ENCODE results near the gene APBB3.

The APBB3 gene

GRCh38 chr5:140574165-140574564 is 9.8 kb upstream of the APBB3 start:
- no peak for DNase-seq

- DNase-seq, result no peak
Measured at GRCh38 chr5:140573683-140574082, 9.3 kb upstream of the APBB3 start.

GRCh38 chr5:140571105-140571504 is 6.7 kb upstream of the APBB3 start:
- DNase-seq, result no peak

GRCh38 chr5:140570488-140570887 is 6.1 kb upstream of the APBB3 start:
- no peak for DNase-seq

- no peak for DNase-seq
Measured at GRCh38 chr5:140570058-140570457, 5.7 kb upstream of the APBB3 start.

- no peak for DNase-seq
Measured at GRCh38 chr5:140569197-140569596, 4.8 kb upstream of the APBB3 start.

- DNase-seq, result no peak
Measured at GRCh38 chr5:140568443-140569063, 4.2 kb upstream of the APBB3 start.

- no peak for DNase-seq
Measured at GRCh38 chr5:140567871-140568270, 3.5 kb upstream of the APBB3 start.

GRCh38 chr5:140567136-140567818 is 2.9 kb upstream of the APBB3 start:
- DNase-seq, result no peak

- no peak for DNase-seq
Measured at GRCh38 chr5:140566665-140567064, 2.3 kb upstream of the APBB3 start.

GRCh38 chr5:140565780-140566095 is 1.3 kb upstream of the APBB3 start:
- no peak for DNase-seq

GRCh38 chr5:140565024-140565779 is 804 bp upstream of the APBB3 start:
- no peak for DNase-seq

GRCh38 chr5:140563596-140563995 is 802 bp downstream of the APBB3 start:
- no peak for DNase-seq

- DNase-seq, result no peak
Measured at GRCh38 chr5:140561753-140562523, 2.5 kb downstream of the APBB3 start.

- DNase-seq, result no peak
Measured at GRCh38 chr5:140560227-140560626, 4.2 kb downstream of the APBB3 start.

- no peak for DNase-seq
Measured at GRCh38 chr5:140558542-140558941, 5.9 kb downstream of the APBB3 start.

- no peak for DNase-seq
Measured at GRCh38 chr5:140557965-140558364, 6.4 kb downstream of the APBB3 start.

GRCh38 chr5:140557136-140557805 is 7.1 kb downstream of the APBB3 start, which contains the start of gene SRA1:
Gene SRA1 (minus strand): TSS chr5:140557473. CDS start chr5:140557452, 21 bp downstream.
- peak; percentile 88 for DNase-seq

GRCh38 chr5:140556438-140556837 is 8.0 kb downstream of the APBB3 start:
- DNase-seq, result no peak

- DNase-seq, result no peak
Measured at GRCh38 chr5:140555747-140556312, 8.6 kb downstream of the APBB3 start.

- DNase-seq, result no peak
Measured at GRCh38 chr5:140554454-140554853, 9.9 kb downstream of the APBB3 start.

GRCh38 chr5:140553657-140554056 is 10.7 kb downstream of the APBB3 start:
- no peak for DNase-seq
